Fibroblast of villous mesenchyme (primary cell): Measurements from ENCODE around the gene MMP24OS. TPM values are rescaled to one million over a fixed set of nuclear protein-coding genes. Genes with fewer than 3 reads are reported as not detected.
A peak's percentile ranks its signal among the peaks of the same experiment; 100 is the strongest.

Experiments
- DNase-seq: peaks from one replicate; pipeline ENCODE4 v3.0.0-alpha.2; 2010; ENCODE audit warnings: low read depth
- H3K4me3 ChIP-seq: 2 replicates; pipeline ENCODE4 v1.5.1; 2011; ENCODE audit warnings: low read depth, mild to moderate bottlenecking, low read length
- total RNA-seq: library from RNA; depleted of rRNA; stranded (reverse); fragments of >200 nt; gene quantifications from 2 replicates; pipeline ENCODE4 v1.2.3, GENCODE V29; 2012
- TF ChIP-seq, protein P1 (sequence below): IDR thresholded peaks from 2 replicates; pipeline ENCODE4 v1.5.1; 2012; ENCODE audit warnings: low read depth, mild to moderate bottlenecking, low read length; ENCODE audit not compliant: insufficient read depth

Gene MMP24OS
- total RNA-seq, 1 donor: 14.7 TPM

DNA sequence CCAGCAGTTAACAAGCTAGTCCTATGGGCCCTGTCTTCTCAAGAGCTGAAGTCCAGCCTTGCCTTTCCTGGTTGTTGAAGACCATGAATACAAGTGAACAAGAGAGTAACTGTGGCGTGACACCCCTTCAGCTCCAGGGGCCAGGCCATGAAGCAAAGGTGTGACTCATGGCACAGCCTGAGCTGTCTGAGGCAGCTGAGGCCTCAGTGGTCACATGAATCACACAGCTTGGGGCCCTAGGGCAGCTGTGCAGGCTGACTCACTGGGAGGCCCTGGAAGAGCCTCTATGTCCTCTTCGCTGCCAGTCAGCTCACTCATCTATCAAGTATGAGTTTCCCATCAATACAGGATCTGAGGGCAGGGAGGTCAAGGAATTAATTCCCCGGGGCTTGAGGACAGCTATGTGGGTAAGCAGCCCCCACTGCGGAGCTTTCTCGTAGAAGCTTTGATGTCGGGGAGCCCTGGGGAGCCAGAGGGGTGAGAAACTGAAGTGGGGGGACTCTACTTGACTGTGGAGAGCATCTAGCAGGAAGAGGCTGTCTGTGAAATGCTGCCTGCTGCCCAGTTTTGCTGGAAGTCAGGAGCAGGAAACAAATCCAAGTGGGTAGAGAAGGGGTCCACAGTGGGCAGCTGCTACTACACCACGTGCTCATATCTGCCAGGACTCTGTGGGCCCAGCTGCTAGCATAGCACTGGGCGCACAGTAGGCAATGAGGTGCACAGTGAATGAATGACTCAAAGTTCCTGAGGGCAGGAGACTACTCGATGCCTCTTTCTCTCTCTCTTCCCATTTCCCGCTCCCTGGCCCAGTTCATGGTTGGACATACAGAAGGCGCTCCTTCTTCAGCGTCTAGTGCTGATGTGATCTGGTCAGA lies 28.0 kb upstream of the MMP24OS start:
- H3K4me3 ChIP-seq: no peak overlapping the region
- peak; percentile 98 for DNase-seq
- TF ChIP-seq, protein P1, sequence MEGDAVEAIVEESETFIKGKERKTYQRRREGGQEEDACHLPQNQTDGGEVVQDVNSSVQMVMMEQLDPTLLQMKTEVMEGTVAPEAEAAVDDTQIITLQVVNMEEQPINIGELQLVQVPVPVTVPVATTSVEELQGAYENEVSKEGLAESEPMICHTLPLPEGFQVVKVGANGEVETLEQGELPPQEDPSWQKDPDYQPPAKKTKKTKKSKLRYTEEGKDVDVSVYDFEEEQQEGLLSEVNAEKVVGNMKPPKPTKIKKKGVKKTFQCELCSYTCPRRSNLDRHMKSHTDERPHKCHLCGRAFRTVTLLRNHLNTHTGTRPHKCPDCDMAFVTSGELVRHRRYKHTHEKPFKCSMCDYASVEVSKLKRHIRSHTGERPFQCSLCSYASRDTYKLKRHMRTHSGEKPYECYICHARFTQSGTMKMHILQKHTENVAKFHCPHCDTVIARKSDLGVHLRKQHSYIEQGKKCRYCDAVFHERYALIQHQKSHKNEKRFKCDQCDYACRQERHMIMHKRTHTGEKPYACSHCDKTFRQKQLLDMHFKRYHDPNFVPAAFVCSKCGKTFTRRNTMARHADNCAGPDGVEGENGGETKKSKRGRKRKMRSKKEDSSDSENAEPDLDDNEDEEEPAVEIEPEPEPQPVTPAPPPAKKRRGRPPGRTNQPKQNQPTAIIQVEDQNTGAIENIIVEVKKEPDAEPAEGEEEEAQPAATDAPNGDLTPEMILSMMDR: no peak

DNA sequence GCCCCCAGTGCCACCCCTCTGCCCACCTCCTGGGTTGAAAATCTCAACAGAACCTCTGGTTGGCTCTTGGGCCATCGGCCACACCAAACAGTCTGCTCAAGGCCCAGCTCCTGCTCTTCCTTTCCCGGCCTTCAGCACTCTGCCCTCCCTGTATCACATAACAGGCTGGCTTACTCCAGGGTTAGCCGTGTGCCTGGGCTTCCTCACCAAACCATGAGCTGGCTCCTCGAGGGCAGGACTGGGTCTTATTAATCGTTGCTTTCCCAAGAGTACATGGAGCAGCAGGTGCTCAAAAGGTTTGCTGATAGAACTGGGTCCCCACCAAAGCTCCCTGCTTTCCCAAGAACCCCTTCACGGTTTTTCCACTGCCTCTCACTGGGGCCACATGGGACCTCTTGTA lies 27.0 kb upstream of the MMP24OS start:
- no peak for DNase-seq
- H3K4me3 ChIP-seq: no peak overlapping the region
- TF ChIP-seq, protein P1: no peak

DNA sequence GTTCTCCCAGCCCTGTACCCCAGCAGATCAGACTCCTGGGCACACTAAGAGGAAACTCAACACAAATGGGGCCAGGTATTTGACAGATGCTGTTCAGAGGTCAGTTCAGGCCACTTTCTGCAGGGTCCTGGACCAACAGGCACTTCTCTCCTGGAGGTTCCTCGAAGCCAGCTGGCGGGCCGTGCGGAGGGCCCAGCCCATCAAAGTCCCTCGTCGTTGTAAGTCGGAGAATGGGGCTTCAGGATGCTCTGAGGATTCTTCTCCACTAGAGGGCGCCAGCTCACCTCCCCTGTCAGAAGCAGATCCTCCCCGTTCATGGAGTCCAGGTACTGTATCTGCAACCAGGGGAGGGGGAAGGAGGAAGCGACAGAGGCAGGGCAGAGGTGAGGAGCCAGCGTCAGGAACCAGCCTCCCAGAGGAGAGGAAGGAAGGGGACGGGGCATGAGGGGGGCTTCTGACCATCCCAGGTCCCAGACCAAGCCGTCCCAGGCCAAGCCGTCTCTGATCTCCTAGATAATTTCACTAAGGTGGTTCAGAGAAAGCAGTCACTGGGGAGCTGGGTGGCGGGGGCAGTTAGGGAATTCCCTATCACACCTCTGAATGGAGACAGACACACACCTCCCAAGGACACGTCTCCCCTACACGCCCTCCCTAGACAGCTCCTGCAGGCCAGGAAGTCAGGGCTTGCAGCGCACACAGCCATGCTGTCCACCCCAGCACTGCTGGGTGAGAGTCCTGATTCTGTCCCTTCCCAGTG lies 26.0 kb upstream of the MMP24OS start:
- peak; percentile 92 for DNase-seq
- TF ChIP-seq, protein P1: peak; percentile 98
- no peak overlapping the region for H3K4me3 ChIP-seq

DNA sequence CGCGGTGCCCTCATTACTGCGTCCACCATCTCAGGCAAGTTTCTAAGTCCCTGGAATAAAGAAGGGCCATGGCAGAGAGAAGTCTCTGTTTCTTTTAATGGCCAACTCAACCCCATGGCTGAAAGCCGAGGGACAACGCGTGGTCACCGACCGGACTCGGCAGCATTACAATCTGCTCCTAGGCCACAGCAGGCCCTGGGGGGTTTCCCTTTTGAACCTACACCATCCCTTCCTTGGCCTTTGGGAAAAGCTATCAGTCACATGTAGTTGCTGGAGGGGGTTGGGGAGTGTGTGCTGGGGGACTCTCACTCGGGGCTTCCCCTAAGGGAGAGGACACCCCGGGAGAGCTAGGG lies 25.4 kb upstream of the MMP24OS start:
- no peak overlapping the region for H3K4me3 ChIP-seq
- TF ChIP-seq, protein P1: no peak
- no peak for DNase-seq

DNA sequence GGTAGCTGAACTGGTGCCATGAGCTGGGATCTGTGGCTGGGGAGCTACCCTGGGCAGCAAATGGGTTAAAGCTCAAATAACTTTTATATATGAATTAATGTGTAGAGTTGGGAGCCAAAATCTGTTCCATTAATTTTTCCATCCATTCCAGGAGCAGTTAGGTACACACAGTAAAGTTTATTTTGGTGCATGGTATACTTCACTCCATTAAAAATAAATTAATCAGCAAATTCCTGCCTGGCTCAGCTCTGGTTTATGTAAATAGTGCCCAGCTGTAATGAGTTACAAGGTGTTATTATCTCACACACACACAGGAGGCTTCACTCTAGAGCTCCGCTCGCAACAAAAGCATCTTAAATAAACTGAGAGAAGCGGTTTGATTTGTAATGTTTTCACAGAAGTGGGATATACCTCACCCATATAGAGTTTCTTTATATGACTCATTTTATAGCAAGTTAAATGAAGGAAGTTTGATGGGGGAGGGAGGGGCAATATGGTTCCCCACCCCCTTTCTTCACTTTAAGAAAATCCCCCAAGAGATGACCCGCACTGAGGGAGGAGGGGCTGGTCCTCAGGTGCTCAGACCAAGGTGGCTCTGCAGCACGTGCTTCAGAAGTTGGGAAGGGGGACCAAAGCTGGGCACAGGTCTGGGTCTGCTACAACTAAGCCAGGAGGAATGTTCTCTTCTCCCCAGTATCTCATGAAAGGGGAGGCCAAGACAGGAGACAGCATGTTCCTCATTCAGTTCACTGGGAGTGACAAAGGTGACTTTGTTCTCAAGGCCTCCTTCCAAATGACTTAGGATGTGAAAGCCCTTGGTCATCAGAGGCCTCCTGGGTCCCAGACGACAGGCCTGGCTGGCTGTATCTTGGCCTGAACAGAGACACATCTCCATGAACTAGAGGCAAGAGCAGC lies 24.8 kb upstream of the MMP24OS start:
- TF ChIP-seq, protein P1: no peak
- H3K4me3 ChIP-seq: no peak overlapping the region
- DNase-seq: no peak

DNA sequence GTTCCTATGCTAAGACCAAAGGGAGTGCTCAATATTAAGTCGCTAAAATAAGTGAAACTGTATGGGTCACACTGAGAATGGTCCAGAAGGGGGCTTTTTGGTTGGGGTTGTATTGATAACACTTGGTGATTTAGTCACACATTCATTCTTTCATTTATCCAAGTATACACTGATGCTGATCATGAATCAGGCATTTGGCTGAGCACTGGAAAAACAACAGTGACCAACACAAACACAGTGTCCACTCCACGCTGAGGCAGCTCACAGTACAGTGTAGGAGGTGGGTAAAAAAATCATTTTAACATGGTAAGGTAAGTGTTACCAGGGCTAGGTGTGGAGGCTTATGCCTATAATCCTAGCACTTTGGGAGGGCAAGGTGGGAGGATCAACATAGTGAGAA lies 23.5 kb upstream of the MMP24OS start:
- DNase-seq: no peak
- TF ChIP-seq, protein P1: no peak
- no peak overlapping the region for H3K4me3 ChIP-seq
